Activated gamma-delta T cell treated with Interleukin-2 at 50 U/mL for 16 hours (primary cell): Measurements from ENCODE around the gene MPDU1.
A peak's percentile ranks its signal among the peaks of the same experiment; 100 is the strongest.
"Not testable (repeated sequence)": the region's sequence is repeated elsewhere in the genome, so short reads cannot be mapped to it uniquely, and the experiment has no call there.

ENCODE experiments used
- DNase-seq: peaks from one replicate; pipeline ENCODE4 v3.0.0-alpha.2; 2020

The MPDU1 gene

GRCh38 chr17:7615265-7615747 is 31.7 kb downstream of the MPDU1 start:
- no peak for DNase-seq

- no peak for DNase-seq
Measured at GRCh38 chr17:7618608-7619007, 35.0 kb downstream of the MPDU1 start.

- no peak for DNase-seq
Measured at GRCh38 chr17:7620835-7621234, 37.2 kb downstream of the MPDU1 start.

- DNase-seq = no peak
Measured at GRCh38 chr17:7623661-7624060, 40.0 kb downstream of the MPDU1 start.

- DNase-seq = not testable (repeated sequence)
Measured at GRCh38 chr17:7625749-7626148, 42.1 kb downstream of the MPDU1 start.

GRCh38 chr17:7626307-7626706 is 42.7 kb downstream of the MPDU1 start:
- no peak for DNase-seq

GRCh38 chr17:7626956-7627249 is 43.3 kb downstream of the MPDU1 start:
- no peak for DNase-seq

GRCh38 chr17:7627250-7628121 is 43.8 kb downstream of the MPDU1 start, which contains the start of gene SAT2:
Gene SAT2 (minus strand): TSS chr17:7627821. CDS start chr17:7627635, 186 bp downstream.
- peak; percentile 84 for DNase-seq

GRCh38 chr17:7629939-7630571 is 46.4 kb downstream of the MPDU1 start, which contains the start of gene SHBG:
Gene SHBG (plus strand): TSS chr17:7630135. CDS start chr17:7630173, 38 bp downstream.
- no peak for DNase-seq

GRCh38 chr17:7631398-7632380 is 48.0 kb downstream of the MPDU1 start:
- DNase-seq = no peak

- no peak for DNase-seq
Measured at GRCh38 chr17:7632492-7632894, 48.8 kb downstream of the MPDU1 start.

GRCh38 chr17:7633093-7633492 is 49.4 kb downstream of the MPDU1 start:
- no peak for DNase-seq

GRCh38 chr17:7634384-7634783 is 50.7 kb downstream of the MPDU1 start:
- no peak for DNase-seq

GRCh38 chr17:7636163-7636562 is 52.5 kb downstream of the MPDU1 start:
- no peak for DNase-seq
